ENCODE data around the gene NCLN.

DNA sequence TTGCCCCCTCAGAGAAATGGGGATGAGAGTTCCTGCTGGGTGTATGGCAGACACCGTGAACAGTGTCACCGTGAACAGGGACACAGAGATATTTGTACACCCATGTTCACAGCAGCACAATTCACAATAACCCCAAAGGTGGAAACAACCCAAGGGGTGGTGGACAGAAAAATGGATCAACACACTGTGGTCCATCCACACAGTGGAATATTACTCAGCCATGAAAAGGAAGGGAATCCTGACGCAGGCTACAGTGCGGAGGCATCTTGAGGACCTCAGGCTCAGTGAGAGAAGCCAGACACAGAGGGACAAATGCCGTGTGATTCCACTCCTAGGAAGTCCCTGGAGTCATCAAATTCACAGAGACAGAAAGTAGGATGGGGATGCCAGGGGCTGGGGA, 31.1 kb downstream of the NCLN start:
- TF ChIP-seq, protein P1, sequence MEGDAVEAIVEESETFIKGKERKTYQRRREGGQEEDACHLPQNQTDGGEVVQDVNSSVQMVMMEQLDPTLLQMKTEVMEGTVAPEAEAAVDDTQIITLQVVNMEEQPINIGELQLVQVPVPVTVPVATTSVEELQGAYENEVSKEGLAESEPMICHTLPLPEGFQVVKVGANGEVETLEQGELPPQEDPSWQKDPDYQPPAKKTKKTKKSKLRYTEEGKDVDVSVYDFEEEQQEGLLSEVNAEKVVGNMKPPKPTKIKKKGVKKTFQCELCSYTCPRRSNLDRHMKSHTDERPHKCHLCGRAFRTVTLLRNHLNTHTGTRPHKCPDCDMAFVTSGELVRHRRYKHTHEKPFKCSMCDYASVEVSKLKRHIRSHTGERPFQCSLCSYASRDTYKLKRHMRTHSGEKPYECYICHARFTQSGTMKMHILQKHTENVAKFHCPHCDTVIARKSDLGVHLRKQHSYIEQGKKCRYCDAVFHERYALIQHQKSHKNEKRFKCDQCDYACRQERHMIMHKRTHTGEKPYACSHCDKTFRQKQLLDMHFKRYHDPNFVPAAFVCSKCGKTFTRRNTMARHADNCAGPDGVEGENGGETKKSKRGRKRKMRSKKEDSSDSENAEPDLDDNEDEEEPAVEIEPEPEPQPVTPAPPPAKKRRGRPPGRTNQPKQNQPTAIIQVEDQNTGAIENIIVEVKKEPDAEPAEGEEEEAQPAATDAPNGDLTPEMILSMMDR (IDR thresholded peaks at IDR 0.05), result no peak
- no peak for TF ChIP-seq POLR2A (IDR thresholded peaks at IDR 0.05)
